H1 (cell line): ENCODE results near the gene MAP3K14. TPM values are rescaled to one million over a fixed set of nuclear protein-coding genes. Genes with fewer than 3 reads are reported as not detected.

Experiments used
- CTCF ChIA-PET: fragments of 300-600 bp; sonication (Branson Sonifier 250); formaldehyde crosslinking; loops from one replicate; lab custom pipeline; 2021; ENCODE audit not compliant: partially characterized antibody; lab: Charles Lee
- POLR2A ChIA-PET: fragments of 300-600 bp; sonication (Branson Sonifier 250); formaldehyde crosslinking; loops from one replicate; lab custom pipeline; 2021; ENCODE audit warnings: inconsistent platforms; ENCODE audit not compliant: partially characterized antibody; lab: Charles Lee
- DNase-seq, 2 experiments: peaks; one replicate each; pipeline versions ENCODE4 v3.0.0 to v3.0.0-alpha.2; 2010 to 2022; ENCODE audit warnings: low spot score in 2 of 2, low read depth in 1 of 2, mixed read lengths in 1 of 2
- FAIRE-seq: peaks from 2 replicates; lab custom pipeline; 2011; peaks lifted over from hg19 to GRCh38; lab: Jason Lieb, UNC
- H2AFZ ChIP-seq: 2 replicates; pipeline ENCODE4 v1.8.1; 2012; ENCODE audit warnings: low read length, inconsistent platforms
- H2AK5ac ChIP-seq: 2 replicates; pipeline ENCODE4 v1.6.1; 2013; ENCODE audit warnings: low read depth, low read length
- H2BK120ac ChIP-seq: replicated peaks from 2 replicates; pipeline ENCODE3; 2013; ENCODE audit warnings: low read depth, low read length, inconsistent platforms
- H2BK12ac ChIP-seq: 2 replicates; pipeline ENCODE4 v1.6.1; 2013; ENCODE audit warnings: low read depth, low read length
- H2BK15ac ChIP-seq: 2 replicates; pipeline ENCODE4 v1.6.1; 2013; ENCODE audit warnings: low read length
- H2BK20ac ChIP-seq: 2 replicates; pipeline ENCODE4 v1.6.1; 2013; ENCODE audit warnings: low read length
- H2BK5ac ChIP-seq: 2 replicates; pipeline ENCODE4 v1.6.1; 2013; ENCODE audit warnings: low read depth, low read length
- H3K14ac ChIP-seq: 2 replicates; pipeline ENCODE4 v1.6.1; 2013; ENCODE audit warnings: inconsistent platforms; ENCODE audit not compliant: insufficient read length
- H3K18ac ChIP-seq: 2 replicates; pipeline ENCODE4 v1.6.1; 2013; ENCODE audit warnings: low read length; ENCODE audit errors: extremely low read depth
- H3K23ac ChIP-seq: 2 replicates; pipeline ENCODE4 v1.6.1; 2013; ENCODE audit warnings: inconsistent platforms; ENCODE audit not compliant: insufficient read length
- H3K23me2 ChIP-seq: 2 replicates; pipeline ENCODE4 v1.6.1; 2013; ENCODE audit warnings: low read depth, low read length
- H3K27ac ChIP-seq: 2 replicates; pipeline ENCODE4 v1.6.1; 2011; ENCODE audit warnings: low read depth, low read length, inconsistent platforms
- H3K27me3 ChIP-seq, 4 experiments: replicated peaks in 1 of 4; 1 replicate in 1 of 4; 2 replicates in 3 of 4; pipeline versions ENCODE4 v1.6.1 to v1.8.1; 2011 to 2013; ENCODE audit warnings: low read length in 3 of 4, mild to moderate bottlenecking in 3 of 4, inconsistent platforms in 2 of 4, mixed read lengths in 2 of 4, moderate library complexity in 1 of 4; ENCODE audit not compliant: control insufficient read depth in 3 of 4, insufficient read depth in 3 of 4; ENCODE audit errors: extremely low read depth in 1 of 4
- H3K36me3 ChIP-seq, 4 experiments: 2 replicates each; pipeline versions ENCODE4 v1.6.1 to v1.8.1; 2011 to 2013; ENCODE audit warnings: mild to moderate bottlenecking in 4 of 4, low read length in 3 of 4, moderate library complexity in 2 of 4, control low read depth in 1 of 4, inconsistent platforms in 1 of 4; ENCODE audit not compliant: insufficient read depth in 4 of 4, control insufficient read depth in 2 of 4
- H3K4ac ChIP-seq: replicated peaks from 2 replicates; pipeline ENCODE3; 2013; ENCODE audit warnings: low read length, low read depth, mixed read lengths, inconsistent platforms; ENCODE audit not compliant: insufficient read length
- H3K4me1 ChIP-seq, 4 experiments: replicated peaks in 1 of 4; 1 replicate in 1 of 4; 2 replicates in 3 of 4; pipeline versions ENCODE4 v1.6.1 to v1.8.1; 2011 to 2013; ENCODE audit warnings: low read length in 3 of 4, inconsistent platforms in 2 of 4, mixed read lengths in 1 of 4; ENCODE audit not compliant: insufficient read depth in 4 of 4, control insufficient read depth in 3 of 4
- H3K4me2 ChIP-seq, 2 experiments: 2 replicates each; pipeline versions ENCODE4 v1.6.1 to v1.8.1; 2011 to 2013; ENCODE audit warnings: low read depth in 2 of 2, low read length in 2 of 2, control low read depth in 1 of 2, inconsistent platforms in 1 of 2, mild to moderate bottlenecking in 1 of 2; ENCODE audit not compliant: insufficient read depth in 1 of 2
- H3K4me3 ChIP-seq, 4 experiments: fragments of 200-600, 300-600 bp in 1 of 4; sonication (generic), shearing (Covaris generic), sonication (Bioruptor Twin) in 1 of 4; 2 replicates each; pipeline versions ENCODE4 v1.5.1 to v1.8.1; 2011 to 2016; ENCODE audit warnings: low read length in 4 of 4, low read depth in 3 of 4, control low read depth in 2 of 4, inconsistent platforms in 2 of 4, mild to moderate bottlenecking in 2 of 4, mixed read lengths in 1 of 4, moderate library complexity in 1 of 4; ENCODE audit not compliant: insufficient read depth in 2 of 4; ENCODE audit errors: extremely low read depth in 1 of 4
- H3K56ac ChIP-seq: replicated peaks from 2 replicates; pipeline ENCODE3; 2013; ENCODE audit warnings: low read depth, mild to moderate bottlenecking, mixed read lengths, low read length, inconsistent platforms; ENCODE audit not compliant: insufficient read length
- H3K79me1 ChIP-seq: 2 replicates; pipeline ENCODE4 v1.6.1; 2013; ENCODE audit warnings: low read depth, low read length, control low read depth
- H3K79me2 ChIP-seq, 2 experiments: 2 replicates each; pipeline versions ENCODE4 v1.6.1 to v1.8.1; 2012 to 2013; ENCODE audit warnings: low read length in 2 of 2, mild to moderate bottlenecking in 2 of 2, inconsistent platforms in 1 of 2; ENCODE audit not compliant: insufficient read depth in 2 of 2, control insufficient read depth in 1 of 2
- H3K9ac ChIP-seq, 4 experiments: replicated peaks in 1 of 4; 1 replicate in 1 of 4; 2 replicates in 3 of 4; pipeline versions ENCODE4 v1.6.1 to v1.8.1; 2011 to 2013; ENCODE audit warnings: low read depth in 3 of 4, low read length in 3 of 4, control low read depth in 2 of 4, mild to moderate bottlenecking in 2 of 4, moderate library complexity in 2 of 4, inconsistent platforms in 1 of 4; ENCODE audit errors: extremely low read depth in 1 of 4
- H3K9me3 ChIP-seq, 2 experiments: 2 replicates each; pipeline versions ENCODE4 v1.6.1 to v1.8.1; 2012 to 2013; ENCODE audit warnings: mild to moderate bottlenecking in 2 of 2, moderate library complexity in 2 of 2, control low read depth in 1 of 2, inconsistent platforms in 1 of 2, low read depth in 1 of 2, low read length in 1 of 2, mixed read lengths in 1 of 2; ENCODE audit not compliant: insufficient read depth in 2 of 2
- H4K20me1 ChIP-seq, 2 experiments: replicated peaks in 1 of 2; 2 replicates each; pipeline versions ENCODE3 to v1.8.1; 2011 to 2013; ENCODE audit warnings: inconsistent platforms in 2 of 2, low read length in 2 of 2, mild to moderate bottlenecking in 1 of 2; ENCODE audit not compliant: insufficient read depth in 2 of 2, control insufficient read depth in 1 of 2
- H4K5ac ChIP-seq: 2 replicates; pipeline ENCODE4 v1.6.1; 2013; ENCODE audit warnings: low read length, low read depth, mixed read lengths, inconsistent platforms; ENCODE audit not compliant: insufficient read length
- H4K8ac ChIP-seq: 2 replicates; pipeline ENCODE4 v1.8.0; 2013; ENCODE audit warnings: mild to moderate bottlenecking, moderate library complexity, low read length, inconsistent platforms; ENCODE audit not compliant: insufficient read depth; ENCODE audit errors: extremely low read depth
- H4K91ac ChIP-seq: replicated peaks from 2 replicates; pipeline ENCODE3; 2013; ENCODE audit warnings: low read length, mixed read lengths, inconsistent platforms; ENCODE audit not compliant: insufficient read length
- BCL11A ChIP-seq, 2 experiments: IDR thresholded peaks; one replicate each; pipeline ENCODE4 v1.6.1; 2011; ENCODE audit warnings: low read depth in 2 of 2, low read length in 2 of 2, mild to moderate bottlenecking in 2 of 2
- CBX5 ChIP-seq: fragments of 300-800, 300-1000 bp; sonication (generic); IDR thresholded peaks from 2 replicates; pipeline ENCODE4 v1.7.1; 2016; ENCODE audit warnings: antibody characterized with exemption, low read length, low read depth
- EGR1 ChIP-seq: IDR thresholded peaks from 2 replicates; pipeline ENCODE4 v1.6.1; 2011; ENCODE audit warnings: low read depth, low read length, borderline replicate concordance
- EZH2 ChIP-seq: fragments of 200-600 bp; sonication (generic); IDR thresholded peaks from 2 replicates; pipeline ENCODE4 v1.7.1; 2012; ENCODE audit warnings: low read depth, mild to moderate bottlenecking, moderate library complexity, low read length, inconsistent platforms; ENCODE audit not compliant: severe bottlenecking
- FOSL1 ChIP-seq: IDR thresholded peaks from 2 replicates; pipeline ENCODE4 v1.6.1; 2011; ENCODE audit warnings: mild to moderate bottlenecking, low read depth, low read length, moderate library complexity; ENCODE audit not compliant: insufficient read depth
- JUND ChIP-seq: IDR thresholded peaks from 2 replicates; pipeline ENCODE4 v1.6.1; 2011; ENCODE audit warnings: mild to moderate bottlenecking, improper control_type of control experiment, low read length
- PHF8 ChIP-seq: fragments of 200-600 bp; sonication (generic); conservative IDR thresholded peaks from 2 replicates; pipeline ENCODE4 v1.7.1; 2012; ENCODE audit warnings: low read depth, mild to moderate bottlenecking, inconsistent platforms, low read length, moderate library complexity
- POU5F1 ChIP-seq: IDR thresholded peaks from 2 replicates; pipeline ENCODE4 v1.6.1; 2011; ENCODE audit warnings: low read depth, mild to moderate bottlenecking, low read length, moderate library complexity
- SP1 ChIP-seq: IDR thresholded peaks from 2 replicates; pipeline ENCODE4 v1.6.1; 2011; ENCODE audit warnings: low read depth, low read length
- SP2 ChIP-seq: IDR thresholded peaks from 2 replicates; pipeline ENCODE4 v1.6.1; 2012; ENCODE audit warnings: mild to moderate bottlenecking, low read length, inconsistent platforms
- TBP ChIP-seq: IDR thresholded peaks from 2 replicates; pipeline ENCODE4 v1.6.1; 2011; ENCODE audit warnings: low read depth, low read length, improper control_type of control experiment
- WGBS, 2 experiments: shearing (Covaris generic) in 1 of 2; methylation state at CpG; one replicate each; pipeline versions ENCODE4 v1.1.6 to v1.1.7; 2013 to 2015; ENCODE audit warnings: low lambda C conversion rate in 2 of 2, mixed read lengths in 2 of 2, inconsistent platforms in 1 of 2, low coverage in 1 of 2, missing lambda C conversion rate in 1 of 2; ENCODE audit not compliant: insufficient replicate concordance in 2 of 2, insufficient coverage in 1 of 2, insufficient read length in 1 of 2; ENCODE audit errors: extremely low coverage in 1 of 2, missing lambda C conversion rate in 1 of 2; 5-methylcytosine and 5-hydroxymethylcytosine counted together
- polyA plus RNA-seq, 7 experiments: library from polyadenylated mRNA; depleted of rRNA in 3 of 7; stranded (reverse) in 5 of 7; unstranded in 2 of 7; fragments of >200 nt in 5 of 7; fragments of 200-250 nt in 2 of 7; gene quantifications; 1 replicate in 5 of 7; 2 replicates in 1 of 7; 4 replicates in 1 of 7; pipeline versions ENCODE4 v1.2.1 to v1.2.3, GENCODE V29; 2011 to 2013; ENCODE audit warnings: missing spikeins in 2 of 7, mixed read lengths in 2 of 7
- total RNA-seq: library from RNA; stranded (reverse); fragmentation: NEBNext Ultra II Directional; extraction: Animal tissue kit (Norgen Biotek cat#: 25700); gene quantifications from 2 replicates; pipeline ENCODE4 v1.2.1, GENCODE V29; 2021
- TF ChIP-seq, protein P1 (sequence below): IDR thresholded peaks from 2 replicates; pipeline ENCODE4 v1.6.1; 2012; ENCODE audit warnings: inconsistent platforms

Gene MAP3K14
- total and polyA plus RNA-seq, 2 of the 8 experiments (the other 6 are each of a cell fraction or from before 2014, with no cell fraction given): 5.2 to 6.1 TPM

DNA sequence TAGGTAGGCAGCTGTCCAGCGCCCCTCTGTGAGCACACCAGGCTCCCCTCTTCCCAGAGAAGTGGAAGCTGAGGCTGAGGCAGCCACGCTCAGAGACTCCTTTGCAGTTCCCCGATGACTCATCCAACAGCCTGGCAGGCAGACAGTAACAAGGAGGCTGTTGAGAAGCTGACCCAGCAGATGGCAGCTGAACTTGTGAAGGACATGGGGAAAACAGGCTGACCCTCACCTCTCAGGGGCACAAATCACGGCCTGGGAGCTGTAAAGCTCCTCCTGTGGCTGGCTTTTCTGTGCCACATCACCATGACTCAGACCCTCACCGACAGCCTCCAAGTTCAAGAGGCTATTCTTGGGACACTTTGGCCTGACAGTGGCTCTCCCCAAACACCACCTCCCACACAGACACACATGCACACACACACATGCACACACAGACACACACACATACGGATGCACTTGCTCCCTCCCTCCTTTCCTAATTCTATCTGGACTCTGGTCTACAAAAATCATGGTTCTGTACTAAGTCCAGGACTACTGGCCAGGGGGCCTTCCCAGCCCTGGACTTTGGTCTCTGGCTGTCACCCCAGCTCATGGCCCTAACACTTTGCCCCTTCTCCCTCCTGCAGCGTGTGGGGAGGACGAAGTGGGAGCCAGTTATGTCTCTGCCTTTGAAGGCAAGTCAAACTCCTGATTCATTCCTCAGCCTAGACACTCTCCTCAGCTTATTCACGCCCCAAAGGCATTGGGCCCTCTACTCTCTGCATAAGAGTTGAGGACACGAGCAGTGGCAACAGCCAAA is 23.2 kb downstream of the MAP3K14 start:
- Histone ChIP-seq H2AFZ (no peak overlapping the region), H3K18ac (no peak overlapping the region), H3K14ac (no peak overlapping the region), H4K5ac (no peak overlapping the region), H3K23ac (no peak overlapping the region), H3K36me3 (0 out of 8 replicates have a peak, but pooled peaks cover 0 to 3% (median 0%) of the 10 kb centered on the region in 4 experiments), H3K4ac (no peak overlapping the region), H4K20me1 (peaks cover 4% of the 10 kb centered on the region in 2 experiments), H3K79me2 (peaks cover 0 to 4% of the 10 kb centered on the region in 2 experiments; a peak in 1 of 4 replicates), H3K27ac (no peak overlapping the region), H4K91ac (no peak overlapping the region), H2BK5ac (0 out of 2 replicates have a peak overlapping the region, but pooled peaks have one; percentile 45), H3K4me1 (peaks cover 0 to 5% (median 0%) of the 10 kb centered on the region in 4 experiments; a peak in 1 of 7 replicates), H3K4me3 (no peak overlapping the region), H3K79me1 (peaks cover 15% of the 10 kb centered on the region), H3K9me3 (no peaks in the 10 kb centered on the region), H2BK15ac (no peak overlapping the region), H2BK20ac (no peak overlapping the region), H2AK5ac (no peak overlapping the region), H2BK120ac (no peak overlapping the region), H3K56ac (no peak overlapping the region), H3K27me3 (no peaks in the 10 kb centered on the region), H3K4me2 (no peak overlapping the region), H4K8ac (no peak overlapping the region; the same call in 1 of the 2 replicates), H2BK12ac (no peak overlapping the region), H3K23me2 (no peaks in the 10 kb centered on the region), H3K9ac (no peak overlapping the region)
- ChIA-PET POLR2A (interaction anchor here (1.5 kb wide), 2 partner anchors 19 to 46 kb away, joined by 3 to 4 read pairs; no protein-coding TSS in a partner anchor), CTCF (interaction anchor here (0.6 to 4.6 kb wide), 16 partner anchors 9 to 92 kb away, joined by 3 to 35 read pairs (median 6); no protein-coding TSS in a partner anchor)
- DNase-seq (no peak), FAIRE-seq (no peak)
- 89% methylated on average over 10 of the region's 10 CpGs; no CpG with 5 or more reads in 1 of the 2 experiments for WGBS, 2 experiments
- TF ChIP-seq, protein P1, sequence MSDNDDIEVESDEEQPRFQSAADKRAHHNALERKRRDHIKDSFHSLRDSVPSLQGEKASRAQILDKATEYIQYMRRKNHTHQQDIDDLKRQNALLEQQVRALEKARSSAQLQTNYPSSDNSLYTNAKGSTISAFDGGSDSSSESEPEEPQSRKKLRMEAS: no peak
- TF ChIP-seq BCL11A (IDR thresholded peaks at IDR 0.05; ENCODE audit: low read depth in 2 of 2, low read length in 2 of 2): no peak
- no peak for TF ChIP-seq SP2
- no peak for TF ChIP-seq POU5F1
- no peak for TF ChIP-seq TBP
- TF ChIP-seq JUND: peak; percentile 74
- no peak for TF ChIP-seq EZH2
- TF ChIP-seq FOSL1: no peak
- TF ChIP-seq PHF8: no peak
- TF ChIP-seq CBX5: no peak
- no peak for TF ChIP-seq SP1
- no peak for TF ChIP-seq EGR1
